Loucy (cell line): ENCODE results near the gene TBX5.

Source experiments
- EZH2phosphoT487 ChIP-seq: fragments of 200-600 bp; IDR thresholded peaks from 2 replicates; pipeline ENCODE4 v1.6.1; 2018; ENCODE audit warnings: antibody characterized with exemption, mild to moderate bottlenecking, moderate library complexity, borderline replicate concordance
- TF ChIP-seq, protein P1 (sequence below): fragments of 200-600 bp; sonication (generic); conservative IDR thresholded peaks from 2 replicates; pipeline ENCODE4 v1.5.1; 2014; ENCODE audit warnings: mild to moderate bottlenecking, antibody characterized with exemption, low read length

DNA sequence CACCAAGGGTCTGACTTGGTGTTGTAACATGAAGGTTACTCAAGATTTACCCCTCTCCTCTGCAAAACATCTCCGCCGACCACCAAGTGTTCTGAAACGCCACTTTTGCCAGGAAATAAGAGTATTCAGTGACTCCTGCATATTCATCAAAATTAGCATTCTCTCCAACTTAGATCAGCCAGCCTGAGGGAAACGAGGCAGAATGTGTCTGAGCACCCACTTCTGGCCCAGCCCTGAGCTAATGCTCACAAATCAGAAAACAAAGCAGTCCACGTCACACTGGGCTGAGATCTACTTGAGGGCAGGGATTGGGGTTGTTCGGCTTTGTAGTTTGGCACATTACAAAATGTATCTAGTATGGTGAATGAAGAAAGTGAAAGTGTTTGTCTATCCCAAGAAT is 64.3 kb downstream of the TBX5 start:
- TF ChIP-seq, protein P1, sequence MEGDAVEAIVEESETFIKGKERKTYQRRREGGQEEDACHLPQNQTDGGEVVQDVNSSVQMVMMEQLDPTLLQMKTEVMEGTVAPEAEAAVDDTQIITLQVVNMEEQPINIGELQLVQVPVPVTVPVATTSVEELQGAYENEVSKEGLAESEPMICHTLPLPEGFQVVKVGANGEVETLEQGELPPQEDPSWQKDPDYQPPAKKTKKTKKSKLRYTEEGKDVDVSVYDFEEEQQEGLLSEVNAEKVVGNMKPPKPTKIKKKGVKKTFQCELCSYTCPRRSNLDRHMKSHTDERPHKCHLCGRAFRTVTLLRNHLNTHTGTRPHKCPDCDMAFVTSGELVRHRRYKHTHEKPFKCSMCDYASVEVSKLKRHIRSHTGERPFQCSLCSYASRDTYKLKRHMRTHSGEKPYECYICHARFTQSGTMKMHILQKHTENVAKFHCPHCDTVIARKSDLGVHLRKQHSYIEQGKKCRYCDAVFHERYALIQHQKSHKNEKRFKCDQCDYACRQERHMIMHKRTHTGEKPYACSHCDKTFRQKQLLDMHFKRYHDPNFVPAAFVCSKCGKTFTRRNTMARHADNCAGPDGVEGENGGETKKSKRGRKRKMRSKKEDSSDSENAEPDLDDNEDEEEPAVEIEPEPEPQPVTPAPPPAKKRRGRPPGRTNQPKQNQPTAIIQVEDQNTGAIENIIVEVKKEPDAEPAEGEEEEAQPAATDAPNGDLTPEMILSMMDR: no peak
- no peak for TF ChIP-seq EZH2phosphoT487
